Cardiac muscle cell (in vitro differentiated cells and primary cell): Measurements from ENCODE around the gene CYTH1. TPM values are rescaled to one million over a fixed set of nuclear protein-coding genes. Genes with fewer than 3 reads are reported as not detected.

Experiments used
- DNase-seq, 2 donors: peaks; one replicate each; pipeline versions ENCODE4 v3.0.0 to v3.0.0-alpha.2; 2010 to 2017; ENCODE audit warnings: low read depth in 1 of 2, low spot score in 1 of 2
- H3K27ac ChIP-seq: fragments of 200-600 bp; sonication (generic); 2 replicates; pipeline ENCODE4 v1.5.1; 2016
- H3K27me3 ChIP-seq: fragments of 200-600 bp; sonication (generic); 2 replicates; pipeline ENCODE4 v1.6.0; 2016; ENCODE audit warnings: control low read depth
- H3K36me3 ChIP-seq: fragments of 200-600 bp; sonication (generic); 2 replicates; pipeline ENCODE4 v1.5.1; 2016; ENCODE audit warnings: control low read depth
- H3K4me1 ChIP-seq: fragments of 200-600 bp; sonication (generic); 2 replicates; pipeline ENCODE4 v1.8.1; 2017; ENCODE audit warnings: low read depth, mild to moderate bottlenecking, mixed run types
- H3K4me3 ChIP-seq: fragments of 200-600 bp; sonication (generic); 2 replicates; pipeline ENCODE4 v1.5.1; 2016; ENCODE audit warnings: mild to moderate bottlenecking
- H3K9me3 ChIP-seq: fragments of 200-600 bp; sonication (generic); 2 replicates; pipeline ENCODE4 v1.5.1; 2017; ENCODE audit warnings: low read depth, mild to moderate bottlenecking, control low read depth
- CTCF ChIP-seq: IDR thresholded peaks from 2 replicates; pipeline ENCODE4 v1.5.1; 2012; ENCODE audit warnings: low read depth, mild to moderate bottlenecking, low read length
- polyA plus RNA-seq: library from polyadenylated mRNA; unstranded; fragments of >200 nt; fragmentation: Nextera tagmentation; extraction: Ambion mirVana; gene quantifications from 2 replicates; pipeline ENCODE4 v1.2.1, GENCODE V29; 2016
- total RNA-seq: library from RNA; depleted of rRNA; stranded (reverse); fragments of >200 nt; gene quantifications from 2 replicates; pipeline ENCODE4 v1.2.3, GENCODE V29; 2016

CYTH1 gene
- total and polyA plus RNA-seq, 2 experiments from 2014 or later: 21.9 to 39.6 TPM

GRCh38 chr17:78742901-78743300, 39.2 kb downstream of the CYTH1 start:
- peaks cover 10% of the 10 kb centered on the region for H3K4me1 ChIP-seq
- no peaks in the 10 kb centered on the region for H3K9me3 ChIP-seq
- H3K36me3 ChIP-seq: no peaks in the 10 kb centered on the region
- H3K27me3 ChIP-seq: no peaks in the 10 kb centered on the region
- no peak overlapping the region for H3K27ac ChIP-seq
- TF ChIP-seq CTCF: no peak
- DNase-seq: no peak
- no peak overlapping the region for H3K4me3 ChIP-seq

- Histone ChIP-seq H3K27ac (no peak overlapping the region), H3K27me3 (no peaks in the 10 kb centered on the region), H3K9me3 (no peaks in the 10 kb centered on the region), H3K4me3 (no peak overlapping the region), H3K4me1 (peaks cover 21% of the 10 kb centered on the region), H3K36me3 (no peaks in the 10 kb centered on the region)
- DNase-seq: no peak
- TF ChIP-seq CTCF: no peak
Observed at GRCh38 chr17:78741644-78742284, 40.3 kb downstream of the CYTH1 start.

GRCh38 chr17:78739331-78739931, 42.6 kb downstream of the CYTH1 start:
- Histone ChIP-seq H3K4me1 (peaks cover 37% of the 10 kb centered on the region), H3K4me3 (no peak overlapping the region), H3K27me3 (no peaks in the 10 kb centered on the region), H3K27ac (no peak overlapping the region), H3K36me3 (no peaks in the 10 kb centered on the region), H3K9me3 (no peaks in the 10 kb centered on the region)
- no peak for TF ChIP-seq CTCF
- no peak for DNase-seq

DNA sequence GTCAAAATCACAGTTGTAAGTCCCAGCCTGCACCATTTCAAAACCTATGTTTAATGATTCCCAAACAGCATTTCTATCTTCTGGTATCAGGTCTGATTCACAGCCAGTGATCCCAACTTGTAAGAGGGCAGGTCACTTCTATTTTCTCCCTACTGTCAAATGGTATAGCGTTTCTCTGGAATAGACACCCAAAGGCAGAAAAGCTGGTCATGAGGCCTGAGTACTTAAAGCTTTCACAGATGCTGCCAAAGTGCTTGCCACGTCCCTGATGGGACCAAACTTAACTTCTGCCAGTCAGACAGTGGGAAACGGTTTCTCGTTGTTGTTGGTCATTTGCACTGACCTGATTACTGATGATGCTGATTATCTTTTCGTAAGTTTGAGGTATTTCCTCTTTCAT, 43.4 kb downstream of the CYTH1 start:
- Histone ChIP-seq H3K4me1 (peaks cover 37% of the 10 kb centered on the region), H3K9me3 (no peaks in the 10 kb centered on the region), H3K36me3 (no peaks in the 10 kb centered on the region), H3K4me3 (no peak overlapping the region), H3K27ac (no peak overlapping the region), H3K27me3 (no peaks in the 10 kb centered on the region)
- TF ChIP-seq CTCF: no peak
- no peak for DNase-seq

- no peak overlapping the region for H3K4me3 ChIP-seq
- H3K27ac ChIP-seq: no peak overlapping the region
- H3K27me3 ChIP-seq: no peaks in the 10 kb centered on the region
- peaks cover 37% of the 10 kb centered on the region for H3K4me1 ChIP-seq
- no peaks in the 10 kb centered on the region for H3K36me3 ChIP-seq
- no peak for TF ChIP-seq CTCF
- DNase-seq: no peak
- no peaks in the 10 kb centered on the region for H3K9me3 ChIP-seq
Observed at GRCh38 chr17:78738278-78738677, 43.8 kb downstream of the CYTH1 start.
